ENCODE results near the gene NR6A1. TPM values are rescaled to one million over a fixed set of nuclear protein-coding genes. Genes with fewer than 3 reads are reported as not detected.

Gene NR6A1
- polyA plus RNA-seq, 2 of the 4 experiments (the other 2 are of a cell fraction) = 1.7 to 3.3 TPM

DNA sequence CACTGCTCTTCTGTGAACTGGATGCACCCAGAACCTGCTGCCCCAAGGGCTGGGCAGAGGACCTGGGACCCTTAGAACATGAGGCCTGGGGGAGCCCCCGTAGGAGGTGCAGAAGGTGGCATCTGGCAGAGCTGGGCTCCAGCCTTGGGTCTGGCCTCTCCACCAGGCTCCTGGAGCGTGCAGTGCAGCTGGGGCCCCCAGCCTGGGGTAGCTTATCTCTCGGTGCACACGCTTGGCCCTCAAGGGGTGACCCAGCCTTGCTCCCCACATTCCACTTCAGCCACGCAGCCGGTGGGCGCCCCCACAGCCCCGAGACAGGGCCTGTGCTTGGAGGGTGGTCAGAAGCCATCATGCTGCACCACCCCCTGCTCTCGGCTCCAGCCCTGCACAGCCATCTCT is 258.3 kb downstream of the NR6A1 start:
- Histone ChIP-seq H3K27ac (no peak overlapping the region), H3K4me1 (no peaks in the 10 kb centered on the region), H3K4me2 (no peak overlapping the region), H3K4me3 (no peak overlapping the region), H3K9me3 (no peaks in the 10 kb centered on the region)
- ChIA-PET POLR2A (no interaction called here), CTCF (interaction anchor here (0.9 to 2.1 kb wide), 5 partner anchors 15 to 200 kb away, joined by 3 to 7 read pairs (median 5); no protein-coding TSS in a partner anchor)
- DNase-seq (ENCODE audit: low read depth in 1 of 2, low spot score in 1 of 2) (no peak), ATAC-seq (peak; percentile 12 to 18; a peak in 4 of 6 replicates), FAIRE-seq (no peak)
- 86% methylated on average over 9 of the region's 9 CpGs for whole genome bisulfite sequencing (ENCODE audit: missing lambda C conversion rate)
- TF ChIP-seq PHF8 (IDR thresholded peaks at IDR 0.05; ENCODE audit: borderline replicate concordance, low read depth) = no peak
- TF ChIP-seq SMC3 (IDR thresholded peaks at IDR 0.05) = no peak
- no peak for TF ChIP-seq MAFK (IDR thresholded peaks at IDR 0.05; ENCODE audit: partially characterized antibody)
- TF ChIP-seq, protein P1, sequence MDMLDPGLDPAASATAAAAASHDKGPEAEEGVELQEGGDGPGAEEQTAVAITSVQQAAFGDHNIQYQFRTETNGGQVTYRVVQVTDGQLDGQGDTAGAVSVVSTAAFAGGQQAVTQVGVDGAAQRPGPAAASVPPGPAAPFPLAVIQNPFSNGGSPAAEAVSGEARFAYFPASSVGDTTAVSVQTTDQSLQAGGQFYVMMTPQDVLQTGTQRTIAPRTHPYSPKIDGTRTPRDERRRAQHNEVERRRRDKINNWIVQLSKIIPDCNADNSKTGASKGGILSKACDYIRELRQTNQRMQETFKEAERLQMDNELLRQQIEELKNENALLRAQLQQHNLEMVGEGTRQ (IDR thresholded peaks at IDR 0.05) = no peak
- TF ChIP-seq, protein P2, sequence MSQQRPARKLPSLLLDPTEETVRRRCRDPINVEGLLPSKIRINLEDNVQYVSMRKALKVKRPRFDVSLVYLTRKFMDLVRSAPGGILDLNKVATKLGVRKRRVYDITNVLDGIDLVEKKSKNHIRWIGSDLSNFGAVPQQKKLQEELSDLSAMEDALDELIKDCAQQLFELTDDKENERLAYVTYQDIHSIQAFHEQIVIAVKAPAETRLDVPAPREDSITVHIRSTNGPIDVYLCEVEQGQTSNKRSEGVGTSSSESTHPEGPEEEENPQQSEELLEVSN (IDR thresholded peaks at IDR 0.05; ENCODE audit: borderline replicate concordance, low read depth) = no peak
- TF ChIP-seq, protein P3, sequence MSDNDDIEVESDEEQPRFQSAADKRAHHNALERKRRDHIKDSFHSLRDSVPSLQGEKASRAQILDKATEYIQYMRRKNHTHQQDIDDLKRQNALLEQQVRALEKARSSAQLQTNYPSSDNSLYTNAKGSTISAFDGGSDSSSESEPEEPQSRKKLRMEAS (IDR thresholded peaks at IDR 0.05) = no peak
- TF ChIP-seq CBX8 (IDR thresholded peaks at IDR 0.05) = no peak
- TF ChIP-seq RAD21 (conservative IDR thresholded peaks at IDR 0.05 in 1 of 2, IDR thresholded peaks at IDR 0.05 in 1 of 2) = no peak
- TF ChIP-seq, protein P4, sequence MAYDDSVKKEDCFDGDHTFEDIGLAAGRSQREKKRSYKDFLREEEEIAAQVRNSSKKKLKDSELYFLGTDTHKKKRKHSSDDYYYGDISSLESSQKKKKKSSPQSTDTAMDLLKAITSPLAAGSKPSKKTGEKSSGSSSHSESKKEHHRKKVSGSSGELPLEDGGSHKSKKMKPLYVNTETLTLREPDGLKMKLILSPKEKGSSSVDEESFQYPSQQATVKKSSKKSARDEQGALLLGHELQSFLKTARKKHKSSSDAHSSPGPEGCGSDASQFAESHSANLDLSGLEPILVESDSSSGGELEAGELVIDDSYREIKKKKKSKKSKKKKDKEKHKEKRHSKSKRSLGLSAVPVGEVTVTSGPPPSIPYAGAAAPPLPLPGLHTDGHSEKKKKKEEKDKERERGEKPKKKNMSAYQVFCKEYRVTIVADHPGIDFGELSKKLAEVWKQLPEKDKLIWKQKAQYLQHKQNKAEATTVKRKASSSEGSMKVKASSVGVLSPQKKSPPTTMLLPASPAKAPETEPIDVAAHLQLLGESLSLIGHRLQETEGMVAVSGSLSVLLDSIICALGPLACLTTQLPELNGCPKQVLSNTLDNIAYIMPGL (CRISPR knock-in tag; IDR thresholded peaks at IDR 0.05; ENCODE audit: borderline replicate concordance) = no peak
- TF ChIP-seq, protein P5, sequence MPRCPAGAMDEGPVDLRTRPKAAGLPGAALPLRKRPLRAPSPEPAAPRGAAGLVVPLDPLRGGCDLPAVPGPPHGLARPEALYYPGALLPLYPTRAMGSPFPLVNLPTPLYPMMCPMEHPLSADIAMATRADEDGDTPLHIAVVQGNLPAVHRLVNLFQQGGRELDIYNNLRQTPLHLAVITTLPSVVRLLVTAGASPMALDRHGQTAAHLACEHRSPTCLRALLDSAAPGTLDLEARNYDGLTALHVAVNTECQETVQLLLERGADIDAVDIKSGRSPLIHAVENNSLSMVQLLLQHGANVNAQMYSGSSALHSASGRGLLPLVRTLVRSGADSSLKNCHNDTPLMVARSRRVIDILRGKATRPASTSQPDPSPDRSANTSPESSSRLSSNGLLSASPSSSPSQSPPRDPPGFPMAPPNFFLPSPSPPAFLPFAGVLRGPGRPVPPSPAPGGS (IDR thresholded peaks at IDR 0.05) = no peak
- TF ChIP-seq NR3C1 (IDR thresholded peaks at IDR 0.05) = no peak
- TF ChIP-seq, protein P6, sequence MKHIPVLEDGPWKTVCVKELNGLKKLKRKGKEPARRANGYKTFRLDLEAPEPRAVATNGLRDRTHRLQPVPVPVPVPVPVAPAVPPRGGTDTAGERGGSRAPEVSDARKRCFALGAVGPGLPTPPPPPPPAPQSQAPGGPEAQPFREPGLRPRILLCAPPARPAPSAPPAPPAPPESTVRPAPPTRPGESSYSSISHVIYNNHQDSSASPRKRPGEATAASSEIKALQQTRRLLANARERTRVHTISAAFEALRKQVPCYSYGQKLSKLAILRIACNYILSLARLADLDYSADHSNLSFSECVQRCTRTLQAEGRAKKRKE (CRISPR knock-in tag; IDR thresholded peaks at IDR 0.05; ENCODE audit: low read depth) = no peak
- TF ChIP-seq ZC3H11A (IDR thresholded peaks at IDR 0.05) = no peak
- no peak for TF ChIP-seq FOSL2 (IDR thresholded peaks at IDR 0.05)
- TF ChIP-seq FOSL2 (CRISPR knock-in tag; IDR thresholded peaks at IDR 0.05) = no peak
- no peak for TF ChIP-seq SREBF2 (IDR thresholded peaks at IDR 0.05)

DNA sequence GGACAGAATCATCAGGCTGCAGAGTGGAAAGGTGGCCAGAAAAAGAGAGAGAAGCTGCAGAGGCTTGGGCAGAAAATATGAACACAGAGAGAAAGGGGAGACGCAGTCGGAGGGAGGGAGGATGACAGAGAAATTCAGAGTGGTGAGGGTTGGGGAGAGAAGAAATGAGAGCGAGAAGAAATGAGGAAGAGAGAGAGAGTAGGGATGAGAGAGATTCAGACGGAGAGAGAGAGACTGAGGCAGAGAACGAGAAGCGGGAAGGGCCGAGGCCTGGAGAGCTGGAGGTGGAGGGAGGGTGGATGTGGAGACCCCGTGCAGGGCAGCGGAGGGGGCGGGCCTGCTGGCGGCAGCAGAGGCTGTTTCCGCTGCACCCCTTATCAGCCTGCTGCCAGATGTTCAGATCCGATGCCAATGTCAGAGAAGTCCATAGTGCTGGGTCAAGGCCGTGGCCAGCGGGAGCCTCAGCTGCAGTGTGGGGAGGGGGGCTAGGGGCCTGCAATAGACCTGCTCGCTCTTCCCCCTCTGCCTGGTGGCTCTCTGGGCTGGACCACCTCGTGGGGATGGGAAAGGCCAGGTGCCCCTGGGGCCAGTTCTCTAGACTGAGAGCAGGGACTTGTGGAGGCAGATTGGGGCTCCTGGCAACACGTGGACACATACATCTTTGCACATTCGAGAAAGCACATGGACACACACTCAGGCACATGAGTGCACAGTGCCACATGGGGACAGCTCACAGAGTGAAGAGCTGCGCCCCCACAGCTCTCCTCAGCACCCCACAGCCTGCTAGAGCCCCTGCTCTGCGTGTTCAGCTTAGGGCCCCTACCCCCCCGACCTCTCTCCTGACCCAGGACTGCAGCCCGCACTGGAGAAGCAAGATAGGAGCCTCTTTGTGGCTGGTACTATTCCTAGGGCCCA is 259.0 kb downstream of the NR6A1 start:
- Histone ChIP-seq H3K4me1 (no peaks in the 10 kb centered on the region), H3K4me3 (no peak overlapping the region), H3K9me3 (no peaks in the 10 kb centered on the region), H3K4me2 (no peak overlapping the region), H3K27ac (no peak overlapping the region)
- peak; percentile 15 to 16; a peak in 4 of 6 replicates for ATAC-seq
- TF ChIP-seq, protein P6 (CRISPR knock-in tag; IDR thresholded peaks at IDR 0.05; ENCODE audit: low read depth) = no peak
- TF ChIP-seq POLR2A (IDR thresholded peaks at IDR 0.05; ENCODE audit: low read length) (no peak), CEBPB (IDR thresholded peaks at IDR 0.05) (no peak), TP53 (CRISPR knock-in tag; IDR thresholded peaks at IDR 0.05) (no peak), ZNF302 (CRISPR knock-in tag; IDR thresholded peaks at IDR 0.05) (no peak), JUN (IDR thresholded peaks at IDR 0.05) (no peak), ZSCAN20 (CRISPR knock-in tag; IDR thresholded peaks at IDR 0.05) (no peak), HEYL (CRISPR knock-in tag; IDR thresholded peaks at IDR 0.05) (no peak), KDM5A (IDR thresholded peaks at IDR 0.05) (no peak)
- TF ChIP-seq, protein P2 (IDR thresholded peaks at IDR 0.05; ENCODE audit: borderline replicate concordance, low read depth) = no peak
- CTCF ChIA-PET = interaction anchor here (1.0 to 2.1 kb wide), 5 partner anchors 24 to 201 kb away, joined by 3 to 7 read pairs (median 5); no protein-coding TSS in a partner anchor
- DNase-seq (ENCODE audit: low read depth in 1 of 2, low spot score in 1 of 2) = no peak
- POLR2A ChIA-PET = no interaction called here
- no peak for FAIRE-seq
- 73% methylated on average over 22 of the region's 23 CpGs for WGBS (ENCODE audit: missing lambda C conversion rate)

All from A549 (cell line).